Right lung (tissue), 5 donors: ENCODE results near the gene ZNF48. TPM values are rescaled to one million over a fixed set of nuclear protein-coding genes. Genes with fewer than 3 reads are reported as not detected.

Experiments
- DNase-seq, 2 donors: peaks; one replicate each; pipeline ENCODE4 v3.0.0-alpha.2; 2013
- polyA plus RNA-seq, 5 donors: library from polyadenylated mRNA; unstranded; fragments of 120-200 nt; gene quantifications; one replicate each; pipeline versions ENCODE4 v1.2.1 to v1.2.3, GENCODE V29; 2013; ENCODE audit warnings: inconsistent platforms in 1 of 5, low replicate concordance in 1 of 5; ENCODE audit not compliant: insufficient read length in 5 of 5, insufficient read depth in 1 of 5

The ZNF48 gene
- polyA plus RNA-seq, 5 donors: 6.4 to 10.7 (median 7.8) TPM

- DNase-seq: no peak
Measured at GRCh38 chr16:30437511-30438046, 42.4 kb downstream of the ZNF48 start.

- no peak for DNase-seq
Measured at GRCh38 chr16:30438835-30439234, 43.6 kb downstream of the ZNF48 start.

- DNase-seq: no peak
Measured at GRCh38 chr16:30439720-30440348, 44.6 kb downstream of the ZNF48 start.

- DNase-seq: no peak
Measured at GRCh38 chr16:30443631-30444030, 48.4 kb downstream of the ZNF48 start.

GRCh38 chr16:30444231-30445148 is 49.3 kb downstream of the ZNF48 start:
- DNase-seq: no peak

- DNase-seq: no peak
Measured at GRCh38 chr16:30445149-30445407, 49.9 kb downstream of the ZNF48 start.

- peak; percentile 94 to 95 for DNase-seq
Measured at GRCh38 chr16:30445408-30446202, 50.4 kb downstream of the ZNF48 start, which contains the start of gene SEPHS2. Gene SEPHS2 (minus strand): TSS chr16:30445874. CDS start chr16:30445727, 147 bp downstream.

GRCh38 chr16:30446203-30446595 is 51.0 kb downstream of the ZNF48 start:
- no peak for DNase-seq

GRCh38 chr16:30447512-30448226 is 52.4 kb downstream of the ZNF48 start:
- no peak for DNase-seq

- no peak for DNase-seq
Measured at GRCh38 chr16:30449116-30449435, 53.9 kb downstream of the ZNF48 start.

Other genes with a start within 250 kb of the ZNF48 start
- gene CORO1A, start 211.8 kb upstream of the ZNF48 start, polyA plus RNA-seq: 10 to 100 TPM; 14.0 to 27.0 (median 17.9) TPM
- 10 to 100 TPM; 13.1 to 37.9 (median 20.1) TPM for gene BOLA2B, start 201.8 kb upstream of the ZNF48 start, polyA plus RNA-seq
- 10 to 100 TPM; 12.7 to 28.5 (median 21.3) TPM for gene SLX1A, start 201.5 kb upstream of the ZNF48 start, polyA plus RNA-seq
- gene SULT1A3, start 196.2 kb upstream of the ZNF48 start, polyA plus RNA-seq: 10 to 100 TPM in 4 of 5 donors, 1 to 10 TPM in 1; 7.7 to 14.7 (median 10.4) TPM
- gene NPIPB13, start 146.9 kb upstream of the ZNF48 start, polyA plus RNA-seq: 10 to 100 TPM; 13.8 to 29.2 (median 21.1) TPM
- 10 to 100 TPM; 45.3 to 56.7 (median 49.8) TPM for gene CD2BP2, start 40.1 kb upstream of the ZNF48 start, polyA plus RNA-seq
- gene TBC1D10B, start 24.9 kb upstream of the ZNF48 start, polyA plus RNA-seq: 10 to 100 TPM; 23.9 to 43.1 (median 32.6) TPM
- gene MYL11, start 20.6 kb upstream of the ZNF48 start, polyA plus RNA-seq: 100 to 1,000 TPM in 1 of 5 donors, 1 to 10 TPM in 2, under 1 TPM in 1, not detected in 1; 0.24 to 353 (median 6.6) TPM
- gene SEPTIN1, start 12.9 kb upstream of the ZNF48 start, polyA plus RNA-seq: 1 to 10 TPM; 2.0 to 4.0 (median 2.7) TPM
- 1 to 10 TPM; 4.2 to 9.7 (median 4.9) TPM for gene ZNF771, start 12.2 kb downstream of the ZNF48 start, polyA plus RNA-seq
- gene DCTPP1, start 34.6 kb downstream of the ZNF48 start, polyA plus RNA-seq: 10 to 100 TPM; 27.0 to 53.7 (median 37.8) TPM
- 10 to 100 TPM; 30.6 to 34.1 (median 32.7) TPM for gene SEPHS2, start 50.5 kb downstream of the ZNF48 start, polyA plus RNA-seq
- gene ITGAL, start 77.3 kb downstream of the ZNF48 start, polyA plus RNA-seq: 1 to 10 TPM; 3.5 to 6.6 (median 4.5) TPM
- 10 to 100 TPM; 28.3 to 49.8 (median 35.7) TPM for gene ZNF768, start 131.1 kb downstream of the ZNF48 start, polyA plus RNA-seq
- 10 to 100 TPM in 1 of 5 donors, 1 to 10 TPM in 4; 7.3 to 10.1 (median 8.8) TPM for gene ZNF747, start 139.4 kb downstream of the ZNF48 start, polyA plus RNA-seq
- gene ZNF764, start 163.0 kb downstream of the ZNF48 start, polyA plus RNA-seq: 10 to 100 TPM in 4 of 5 donors, 1 to 10 TPM in 1; 9.8 to 15.3 (median 13.0) TPM
- 10 to 100 TPM; 10.5 to 18.3 (median 11.2) TPM for gene ZNF688, start 176.3 kb downstream of the ZNF48 start, polyA plus RNA-seq
- gene ZNF785, start 190.3 kb downstream of the ZNF48 start, polyA plus RNA-seq: 10 to 100 TPM; 22.3 to 29.1 (median 25.2) TPM
- gene ZNF689, start 215.0 kb downstream of the ZNF48 start, polyA plus RNA-seq: 1 to 10 TPM; 8.3 to 9.9 (median 9.5) TPM